ENCODE measurements around the gene TGFBR3. TPM values are rescaled to one million over a fixed set of nuclear protein-coding genes. Genes with fewer than 3 reads are reported as not detected.
"Not testable (repeated sequence)": the region's sequence is repeated elsewhere in the genome, so short reads cannot be mapped to it uniquely, and the experiment has no call there.

TGFBR3 gene
- total RNA-seq, 1 experiment from 2014 or later = 1.3 TPM

DNA sequence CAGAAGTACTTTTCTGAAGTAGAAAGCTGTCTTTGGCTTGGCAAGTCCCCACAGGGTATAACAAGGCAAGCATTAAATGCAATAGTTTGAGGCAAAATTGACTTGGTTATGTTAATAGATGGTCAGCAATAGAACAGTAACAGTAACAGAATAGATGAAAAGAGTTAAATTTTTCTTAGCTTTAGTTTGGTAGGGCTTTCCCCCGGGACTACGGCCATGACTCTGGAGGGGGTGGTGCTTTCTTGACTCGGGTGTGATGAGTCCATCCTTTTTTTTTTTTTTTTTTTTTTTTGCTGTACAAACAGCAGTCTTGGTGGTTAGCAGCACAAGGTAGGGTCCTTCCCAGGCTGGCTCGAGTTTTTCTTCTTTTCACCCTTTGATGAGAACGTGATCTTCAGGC, 219.3 kb downstream of the TGFBR3 start:
- H3K4me3 ChIP-seq, H3K36me3 ChIP-seq, H3K9me3 ChIP-seq, DNase-seq, H3K27me3 ChIP-seq: not testable (repeated sequence)

DNA sequence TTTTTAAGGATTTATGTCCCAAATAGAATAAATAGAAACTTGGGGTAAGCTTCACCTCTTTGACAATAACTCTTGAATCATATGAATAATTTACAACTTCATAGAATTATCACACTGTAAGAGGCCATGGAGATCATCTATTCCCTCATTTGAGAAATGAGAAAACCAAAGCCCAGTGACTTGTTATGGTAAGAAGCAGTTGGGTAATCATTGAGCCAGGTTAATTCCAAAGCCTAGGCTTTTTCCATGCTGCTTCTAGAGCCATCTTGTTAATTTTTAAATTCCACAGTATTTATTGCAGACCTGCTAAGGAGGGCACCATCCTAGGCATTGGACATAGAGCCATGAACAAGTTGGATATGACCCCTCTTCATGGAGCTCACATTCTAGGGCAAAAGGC, 224.8 kb downstream of the TGFBR3 start:
- H3K9me3 ChIP-seq = peaks cover 3% of the 10 kb centered on the region; the same call in 1 of the 2 replicates
- no peaks in the 10 kb centered on the region for H3K27me3 ChIP-seq
- DNase-seq = no peak

DNA sequence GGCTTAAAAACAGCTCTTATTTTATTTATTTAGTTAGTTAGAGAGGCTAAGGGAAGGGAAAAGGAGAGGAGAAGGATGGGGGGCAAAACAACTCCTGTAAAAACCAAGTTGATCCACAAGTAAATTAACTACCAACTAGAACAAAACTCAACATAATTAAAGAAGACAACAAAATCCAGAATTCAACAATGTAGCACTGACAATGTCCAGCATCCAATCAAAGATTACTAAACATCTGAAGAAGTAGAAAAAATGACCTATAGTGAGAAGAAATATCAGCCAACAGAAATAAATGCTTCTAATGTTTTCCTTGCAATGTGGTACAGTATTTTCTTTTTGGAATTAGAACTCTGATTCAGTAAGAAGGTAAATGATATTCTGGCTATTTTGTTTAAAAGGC, 225.2 kb downstream of the TGFBR3 start:
- no peak overlapping the region for H3K4me3 ChIP-seq
- H3K27me3 ChIP-seq = no peaks in the 10 kb centered on the region
- no peak for DNase-seq
- peaks cover 3% of the 10 kb centered on the region; the same call in 1 of the 2 replicates for H3K9me3 ChIP-seq
- H3K36me3 ChIP-seq = no peaks in the 10 kb centered on the region

More for the DNA sequence above, 224.8 kb downstream of the TGFBR3 start:
- H3K4me3 ChIP-seq = no peak overlapping the region
- H3K36me3 ChIP-seq = no peaks in the 10 kb centered on the region

DNA sequence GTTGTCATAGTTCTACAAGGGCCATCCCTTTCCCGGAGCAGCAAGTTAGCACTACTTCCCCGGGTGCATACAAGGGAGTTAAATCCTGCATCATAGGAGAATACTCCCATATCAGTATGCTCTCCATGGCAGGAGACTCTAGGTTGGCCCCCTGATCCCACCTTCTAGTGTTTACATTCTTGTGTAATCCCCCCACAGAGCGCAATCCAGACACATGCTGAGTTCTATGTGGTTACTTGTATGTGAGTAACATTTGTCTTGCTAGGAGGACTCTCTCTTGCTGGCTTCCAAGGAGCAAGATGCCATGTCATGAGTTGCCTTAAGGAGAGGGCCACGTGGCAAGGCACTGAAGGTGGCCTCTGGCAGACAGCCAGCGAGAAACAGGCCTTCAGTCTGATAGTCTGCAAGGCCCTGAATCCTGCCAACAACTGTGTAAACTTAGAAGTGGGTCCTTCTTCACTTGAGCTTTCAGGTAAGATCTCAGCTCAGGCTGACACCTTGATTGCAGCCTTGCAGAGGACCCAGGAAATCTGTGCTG, 230.0 kb downstream of the TGFBR3 start:
- Histone ChIP-seq H3K27me3 (no peaks in the 10 kb centered on the region), H3K9me3 (no peaks in the 10 kb centered on the region; the same call in 1 of the 2 replicates), H3K4me3 (no peak overlapping the region), H3K36me3 (no peaks in the 10 kb centered on the region)
- DNase-seq = no peak

DNA sequence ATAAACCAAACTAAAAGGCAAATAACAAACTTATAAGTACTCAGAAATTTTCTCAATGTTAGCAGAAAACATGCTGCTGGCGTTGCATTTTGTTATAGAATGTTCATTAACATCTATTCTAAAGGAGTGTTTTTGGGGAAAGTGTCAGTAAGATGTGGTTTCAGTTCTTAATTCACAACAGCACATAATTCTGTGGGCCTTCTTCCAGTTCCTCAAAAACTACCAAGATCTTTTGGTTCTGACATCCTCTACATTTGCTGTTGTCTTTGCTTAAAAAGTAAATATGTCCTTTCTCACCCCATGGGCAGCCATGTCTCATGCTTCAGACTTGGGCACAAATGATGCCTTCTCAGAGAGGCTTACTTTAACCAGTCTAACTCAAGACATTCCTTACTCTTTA, 232.8 kb downstream of the TGFBR3 start:
- H3K4me3 ChIP-seq = no peak overlapping the region
- no peaks in the 10 kb centered on the region for H3K36me3 ChIP-seq
- H3K27me3 ChIP-seq = no peaks in the 10 kb centered on the region
- no peak for DNase-seq
- H3K9me3 ChIP-seq = no peaks in the 10 kb centered on the region

DNA sequence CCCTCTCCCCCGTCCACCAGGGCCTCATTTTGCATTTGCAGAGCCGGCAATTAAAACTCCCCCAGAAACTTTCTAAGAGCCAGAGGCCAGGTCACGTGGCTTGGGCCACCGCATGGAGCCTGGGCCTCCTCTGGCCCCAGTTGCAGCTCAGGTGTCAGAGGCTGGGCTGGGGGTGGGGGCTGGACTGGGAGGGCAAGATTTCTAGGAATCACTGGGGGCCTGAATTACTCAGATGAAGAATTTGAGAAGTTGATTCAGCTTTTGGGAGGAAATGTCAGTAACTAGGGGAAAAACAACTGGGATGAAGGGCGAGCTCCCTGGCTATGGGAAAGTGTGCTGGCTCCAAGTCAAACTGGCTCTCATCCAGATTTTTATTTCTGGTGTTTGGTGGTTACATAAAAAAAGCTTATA, 234.3 kb downstream of the TGFBR3 start:
- DNase-seq = peak; percentile 32
- Histone ChIP-seq H3K36me3 (no peaks in the 10 kb centered on the region), H3K4me3 (no peak overlapping the region), H3K27me3 (no peaks in the 10 kb centered on the region), H3K9me3 (no peaks in the 10 kb centered on the region)

DNA sequence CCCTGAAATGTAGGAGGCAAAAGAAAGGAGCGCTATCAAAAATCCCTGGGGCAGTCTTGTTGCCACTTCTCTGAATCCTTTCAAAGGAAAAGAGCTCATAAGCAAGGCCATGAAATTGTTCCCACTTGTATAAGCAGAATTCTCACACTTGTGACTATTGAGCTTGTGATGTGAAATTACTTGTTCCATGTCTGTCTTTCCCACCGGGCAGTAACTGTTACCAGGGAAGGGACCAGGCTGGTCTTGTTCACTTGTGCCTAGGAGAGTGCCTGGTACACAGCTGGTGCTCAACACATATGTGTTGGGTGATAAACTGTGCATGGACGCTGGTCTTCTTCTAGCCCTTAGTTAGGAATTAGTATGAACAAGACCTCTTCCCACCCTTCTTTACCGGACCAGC, 234.7 kb downstream of the TGFBR3 start:
- Histone ChIP-seq H3K27me3 (no peaks in the 10 kb centered on the region), H3K4me3 (no peak overlapping the region), H3K36me3 (no peaks in the 10 kb centered on the region), H3K9me3 (no peaks in the 10 kb centered on the region)
- DNase-seq = no peak

DNA sequence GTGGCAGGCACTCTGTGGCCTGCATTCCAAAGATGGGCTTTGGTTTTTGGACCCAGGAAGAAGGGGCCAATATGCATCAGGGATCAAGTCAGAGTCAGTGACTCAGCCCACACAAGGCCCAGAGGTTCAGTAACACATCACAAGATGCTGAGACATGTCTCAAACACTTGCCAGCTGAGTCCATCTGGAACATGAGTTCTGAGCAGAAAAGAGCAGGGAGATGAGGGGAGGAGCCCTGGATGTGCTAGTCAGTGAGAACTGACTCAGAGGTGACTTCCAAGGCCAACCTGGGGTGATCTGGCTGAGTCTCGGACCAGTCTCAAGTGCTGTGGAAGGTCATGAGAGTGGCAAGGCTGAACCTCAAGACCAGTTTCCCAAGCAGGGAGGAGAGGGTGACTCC, 235.2 kb downstream of the TGFBR3 start:
- Histone ChIP-seq H3K36me3 (no peaks in the 10 kb centered on the region), H3K9me3 (no peaks in the 10 kb centered on the region), H3K27me3 (no peaks in the 10 kb centered on the region), H3K4me3 (no peak overlapping the region)
- peak; percentile 96 for DNase-seq

DNA sequence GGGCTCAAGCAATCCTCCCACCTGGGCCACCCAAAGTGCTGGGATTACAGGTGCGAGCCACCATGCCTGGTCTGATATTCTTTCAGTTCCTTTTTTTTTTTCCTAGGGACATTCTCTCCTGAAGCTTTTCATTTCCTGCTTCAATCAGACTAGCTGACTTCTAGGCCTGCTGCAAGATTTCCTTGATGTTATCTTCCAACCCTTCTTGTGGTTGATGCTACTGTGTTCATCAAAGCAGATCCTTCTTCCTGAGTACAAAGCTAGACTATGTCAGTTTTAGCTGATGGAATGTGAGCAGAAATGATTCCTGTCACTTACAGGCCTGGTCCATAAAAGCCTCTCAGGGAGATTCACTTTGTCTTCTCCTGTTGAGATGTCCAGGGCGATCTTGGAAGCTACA, 238.9 kb downstream of the TGFBR3 start:
- no peaks in the 10 kb centered on the region for H3K9me3 ChIP-seq
- H3K36me3 ChIP-seq = no peaks in the 10 kb centered on the region
- H3K4me3 ChIP-seq = no peak overlapping the region
- no peaks in the 10 kb centered on the region for H3K27me3 ChIP-seq
- DNase-seq = no peak

DNA sequence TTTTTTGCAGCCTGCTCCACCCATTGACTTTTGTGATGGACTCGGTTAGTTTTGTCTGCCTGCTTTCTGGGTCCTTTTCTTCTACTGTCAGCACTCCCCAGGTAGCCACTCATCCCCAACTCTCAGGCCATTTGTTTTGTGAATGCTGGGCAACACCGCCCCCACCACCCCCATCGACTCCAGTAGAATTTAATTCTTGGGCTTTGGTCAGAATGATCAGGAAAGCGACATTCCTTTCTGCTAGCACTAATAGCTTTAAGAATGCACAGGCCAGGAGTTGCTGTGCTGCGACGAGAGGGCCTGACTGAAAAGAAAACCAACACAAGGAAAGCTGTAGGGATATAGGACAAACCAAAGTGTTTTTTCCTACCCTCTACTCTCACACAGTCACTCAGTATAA, 240.9 kb downstream of the TGFBR3 start:
- no peaks in the 10 kb centered on the region for H3K36me3 ChIP-seq
- H3K9me3 ChIP-seq = no peaks in the 10 kb centered on the region; the same call in none of the 2 replicates
- H3K4me3 ChIP-seq = no peak overlapping the region
- no peak for DNase-seq
- no peaks in the 10 kb centered on the region for H3K27me3 ChIP-seq

DNA sequence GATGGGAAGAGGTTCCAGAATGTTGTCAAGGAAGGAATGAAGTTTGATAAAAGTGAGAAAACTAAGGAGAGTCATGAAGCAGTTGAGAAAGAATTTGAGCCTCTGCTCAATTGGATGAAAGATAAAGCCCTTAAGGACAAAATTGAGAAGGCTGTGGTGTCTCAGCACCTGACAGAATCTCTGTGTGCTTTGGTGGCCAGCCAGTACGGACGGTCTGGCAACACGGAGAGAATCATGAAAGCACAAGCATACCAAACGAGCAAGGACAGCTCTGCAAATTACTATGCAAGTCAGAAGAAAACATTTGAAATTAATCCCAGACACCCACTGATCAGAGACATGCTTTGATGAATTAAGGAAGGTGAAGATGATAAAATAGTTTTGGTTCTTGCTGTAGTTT, 242.5 kb downstream of the TGFBR3 start:
- Histone ChIP-seq H3K27me3 (no peaks in the 10 kb centered on the region), H3K36me3 (no peaks in the 10 kb centered on the region), H3K4me3 (no peak overlapping the region), H3K9me3 (peaks cover 2% of the 10 kb centered on the region)
- no peak for DNase-seq

DNA sequence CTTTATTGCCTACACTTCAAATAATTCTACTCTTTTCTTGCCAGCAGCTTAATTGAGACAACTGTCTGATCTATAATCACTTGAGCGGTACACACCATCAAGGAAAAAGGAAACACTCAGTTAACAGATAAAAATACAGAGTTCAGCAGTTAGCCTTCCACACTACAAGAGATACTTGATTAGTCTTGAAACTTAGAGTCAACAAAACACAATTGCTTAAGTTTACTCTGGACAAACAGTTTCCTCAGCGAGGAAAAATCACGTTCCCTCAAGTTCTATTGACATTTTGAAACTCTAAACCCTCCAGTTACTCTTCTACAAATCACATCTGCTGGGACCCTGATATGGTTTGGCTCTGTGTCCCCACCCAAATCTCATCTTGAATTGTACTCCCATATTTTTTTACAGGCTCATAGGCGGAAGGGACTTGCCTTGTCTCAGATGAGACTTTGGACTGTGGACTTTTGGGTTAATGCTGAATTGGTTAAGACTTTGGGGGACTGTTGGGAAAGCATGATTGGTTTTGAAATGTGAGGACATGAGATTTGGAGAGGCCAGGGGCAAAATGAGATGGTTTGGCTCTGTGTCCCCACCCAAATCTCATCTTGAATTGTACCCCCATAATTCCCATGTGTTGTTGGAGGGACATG, 244.9 kb downstream of the TGFBR3 start:
- no peaks in the 10 kb centered on the region for H3K36me3 ChIP-seq
- H3K9me3 ChIP-seq = peaks cover 2% of the 10 kb centered on the region
- DNase-seq = no peak
- no peaks in the 10 kb centered on the region for H3K27me3 ChIP-seq
- no peak overlapping the region for H3K4me3 ChIP-seq

DNA sequence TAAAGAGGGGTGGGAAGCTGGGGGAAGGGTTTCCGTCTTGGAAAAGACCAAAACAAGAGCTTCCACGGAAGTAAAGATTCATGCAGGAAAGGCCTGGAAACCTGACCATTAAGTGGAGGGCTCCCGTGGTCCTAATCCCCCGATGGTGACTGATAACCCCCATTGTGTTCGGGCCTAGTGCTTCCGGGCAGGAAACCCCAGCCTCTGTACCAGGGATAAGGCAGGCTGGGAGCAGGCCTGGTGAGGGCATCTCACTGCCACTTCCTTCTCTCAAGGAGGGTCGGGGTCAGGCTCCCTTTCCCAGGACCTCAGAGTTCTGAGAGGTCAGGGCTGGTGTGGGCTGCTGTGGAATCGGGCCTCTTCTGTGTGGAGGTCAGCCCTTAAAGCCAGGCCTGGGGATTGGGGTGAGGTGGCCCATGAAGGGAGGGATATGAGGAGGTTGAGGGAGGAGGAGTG, 248.4 kb downstream of the TGFBR3 start:
- Histone ChIP-seq H3K9me3 (peaks cover 2% of the 10 kb centered on the region), H3K27me3 (no peaks in the 10 kb centered on the region), H3K4me3 (no peak overlapping the region), H3K36me3 (no peaks in the 10 kb centered on the region)
- no peak for DNase-seq

DNA sequence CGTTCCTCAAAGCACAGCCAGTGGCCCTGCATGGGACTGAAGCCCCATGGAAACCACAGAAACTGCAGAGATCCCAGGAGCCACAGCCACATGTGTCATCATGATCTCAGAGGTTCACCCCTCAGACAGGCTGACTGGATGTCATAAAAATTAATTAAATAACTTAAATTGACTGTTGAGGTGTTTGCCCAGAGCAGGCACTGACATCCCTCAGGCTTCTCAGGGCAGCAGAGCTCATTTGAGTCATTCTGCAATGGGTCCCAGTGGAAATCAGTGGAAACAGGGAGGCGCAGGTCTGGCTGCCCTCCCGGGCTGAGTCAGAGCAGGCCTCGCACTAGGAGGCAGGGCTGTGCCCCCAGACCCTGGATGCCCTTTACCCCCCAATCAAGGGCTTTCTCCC, 250.2 kb downstream of the TGFBR3 start:
- no peaks in the 10 kb centered on the region for H3K36me3 ChIP-seq
- peaks cover 2% of the 10 kb centered on the region; the same call in 1 of the 2 replicates for H3K9me3 ChIP-seq
- no peak overlapping the region for H3K4me3 ChIP-seq
- peak; percentile 56 for DNase-seq
- no peaks in the 10 kb centered on the region for H3K27me3 ChIP-seq

DNA sequence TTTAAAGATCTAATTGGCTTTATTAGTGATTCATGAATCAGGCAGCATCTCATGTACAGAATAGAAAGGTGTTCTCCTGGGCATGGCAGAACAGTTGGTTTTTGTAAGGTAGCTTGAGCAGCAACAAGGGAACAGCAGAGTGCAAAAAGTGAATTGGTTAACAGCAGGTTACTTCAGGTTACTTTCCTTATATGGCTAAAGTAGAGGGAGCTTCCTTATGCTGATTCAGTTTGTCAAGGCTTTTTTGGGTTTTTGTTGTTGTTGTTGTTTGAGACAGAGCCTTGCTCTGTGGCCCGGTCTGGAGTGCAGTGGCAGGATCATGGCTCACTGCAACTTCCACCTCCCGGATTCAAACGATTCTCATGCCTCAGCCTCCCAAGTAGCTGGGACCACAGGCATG, 252.5 kb downstream of the TGFBR3 start:
- Histone ChIP-seq H3K36me3 (no peaks in the 10 kb centered on the region), H3K9me3 (no peaks in the 10 kb centered on the region), H3K27me3 (no peaks in the 10 kb centered on the region), H3K4me3 (no peak overlapping the region)
- DNase-seq = no peak

DNA sequence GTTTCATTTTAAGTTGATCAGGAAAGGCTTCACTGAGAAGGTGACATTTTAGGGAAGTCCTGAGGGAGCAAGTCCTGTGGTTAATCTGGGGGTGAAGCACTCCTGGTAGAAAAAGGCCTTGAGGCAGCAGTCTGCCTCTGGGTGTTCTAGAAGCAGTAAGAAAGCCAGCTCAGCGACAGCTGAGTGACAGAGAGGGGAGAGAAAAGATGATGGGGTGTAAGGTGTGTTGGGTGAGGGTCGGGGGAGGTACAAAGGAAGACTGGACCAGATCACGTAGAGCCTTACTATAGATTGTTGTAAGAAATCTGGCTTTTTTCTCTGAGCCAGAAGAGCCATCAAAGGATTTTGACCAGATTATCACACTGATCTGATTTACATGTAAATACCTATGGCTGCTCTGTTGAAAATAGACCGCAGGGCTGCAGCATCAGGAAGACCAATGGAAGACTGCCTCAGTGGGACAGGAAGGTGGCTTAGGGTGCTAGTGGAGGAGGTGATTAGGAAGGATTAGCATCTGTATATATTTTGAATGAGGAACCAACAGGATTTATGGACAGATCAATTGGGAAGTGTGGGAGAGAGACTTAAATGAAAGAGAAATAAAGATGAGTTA, 254.1 kb downstream of the TGFBR3 start:
- Histone ChIP-seq H3K36me3 (no peaks in the 10 kb centered on the region), H3K4me3 (no peak overlapping the region), H3K27me3 (no peaks in the 10 kb centered on the region), H3K9me3 (no peaks in the 10 kb centered on the region)
- DNase-seq = no peak

DNA sequence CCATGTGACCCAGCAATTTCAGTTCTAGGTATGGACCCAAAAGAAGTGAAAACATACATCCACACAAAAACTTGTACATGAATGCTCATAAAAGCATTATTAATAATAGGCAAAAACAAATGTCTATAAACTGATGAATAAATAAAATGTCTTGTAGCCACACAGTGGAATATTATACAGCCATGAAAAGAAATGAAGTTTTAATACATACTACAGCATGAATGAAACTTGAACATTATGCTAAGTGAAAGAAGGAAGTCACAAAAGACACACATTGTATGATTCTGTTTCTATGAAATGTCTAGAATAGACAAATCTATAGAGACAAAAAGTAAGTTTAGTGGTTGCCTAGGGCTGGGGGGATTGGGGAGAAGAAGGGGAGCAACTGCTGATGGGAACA, 255.1 kb downstream of the TGFBR3 start:
- no peak overlapping the region for H3K4me3 ChIP-seq
- H3K36me3 ChIP-seq = no peaks in the 10 kb centered on the region
- DNase-seq = no peak
- no peaks in the 10 kb centered on the region for H3K9me3 ChIP-seq
- H3K27me3 ChIP-seq = no peaks in the 10 kb centered on the region
